ENCODE data around the gene ITGA11. TPM values are rescaled to one million over a fixed set of nuclear protein-coding genes. Genes with fewer than 3 reads are reported as not detected.

ITGA11 gene
- total RNA-seq, 1 donor from 2014 or later, result 7.1 TPM

GRCh38 chr15:68347392-68347791 is 84.6 kb downstream of the ITGA11 start:
- intact Hi-C loops (cut with DNase I), result no loop called here
- no peak overlapping the region for H3K4me3 ChIP-seq
- no peak for DNase-seq
- no peaks in the 10 kb centered on the region for H3K27me3 ChIP-seq
- no peak for TF ChIP-seq CTCF (IDR thresholded peaks at IDR 0.05)
- H3K4me1 ChIP-seq, result peaks cover 6% of the 10 kb centered on the region
- no peak overlapping the region for H3K27ac ChIP-seq
- no peaks in the 10 kb centered on the region for H3K9me3 ChIP-seq
- no peaks in the 10 kb centered on the region for H3K36me3 ChIP-seq
- ATAC-seq, result no peak

- Histone ChIP-seq H3K36me3 (no peaks in the 10 kb centered on the region), H3K4me3 (no peak overlapping the region), H3K27me3 (no peaks in the 10 kb centered on the region), H3K27ac (no peak overlapping the region), H3K4me1 (peaks cover 7% of the 10 kb centered on the region), H3K9me3 (no peaks in the 10 kb centered on the region)
- TF ChIP-seq CTCF (IDR thresholded peaks at IDR 0.05), result no peak
- no peak for ATAC-seq
- intact Hi-C loops (cut with DNase I), result no loop called here
- no peak for DNase-seq
Observed at GRCh38 chr15:68346979-68347378, 85.0 kb downstream of the ITGA11 start.

GRCh38 chr15:68345481-68345880 is 86.5 kb downstream of the ITGA11 start:
- Histone ChIP-seq H3K4me1 (peaks cover 14% of the 10 kb centered on the region), H3K27ac (no peak overlapping the region), H3K9me3 (no peaks in the 10 kb centered on the region), H3K27me3 (no peaks in the 10 kb centered on the region), H3K4me3 (no peak overlapping the region), H3K36me3 (no peaks in the 10 kb centered on the region)
- intact Hi-C loops (cut with DNase I), result no loop called here
- ATAC-seq (no peak), DNase-seq (no peak)
- no peak for TF ChIP-seq CTCF (IDR thresholded peaks at IDR 0.05)

- H3K4me3 ChIP-seq, result no peak overlapping the region
- no peaks in the 10 kb centered on the region for H3K36me3 ChIP-seq
- H3K9me3 ChIP-seq, result no peaks in the 10 kb centered on the region
- no peak for ATAC-seq
- no peak overlapping the region for H3K27ac ChIP-seq
- peaks cover 14% of the 10 kb centered on the region for H3K4me1 ChIP-seq
- H3K27me3 ChIP-seq, result no peaks in the 10 kb centered on the region
- TF ChIP-seq CTCF (IDR thresholded peaks at IDR 0.05), result no peak
- intact Hi-C loops (cut with DNase I), result no loop called here
- DNase-seq, result no peak
Observed at GRCh38 chr15:68344600-68344999, 87.4 kb downstream of the ITGA11 start.

GRCh38 chr15:68343579-68344225 is 88.3 kb downstream of the ITGA11 start:
- H3K27ac ChIP-seq, result no peak overlapping the region
- no peaks in the 10 kb centered on the region for H3K27me3 ChIP-seq
- H3K4me1 ChIP-seq, result peaks cover 14% of the 10 kb centered on the region
- H3K4me3 ChIP-seq, result no peak overlapping the region
- no peak for DNase-seq
- no peaks in the 10 kb centered on the region for H3K36me3 ChIP-seq
- no peaks in the 10 kb centered on the region for H3K9me3 ChIP-seq
- no peak for TF ChIP-seq CTCF (IDR thresholded peaks at IDR 0.05)
- ATAC-seq, result no peak
- intact Hi-C loops (cut with DNase I), result no loop called here
